Uterus (tissue), 2 donors: Measurements from ENCODE around the gene OSTC.

ENCODE experiments used
- POLR2A ChIP-seq, 2 donors: fragments of 450-650 bp; IDR thresholded peaks; one replicate each; pipeline ENCODE4 v1.6.1; 2016; ENCODE audit warnings: antibody characterized with exemption in 2 of 2, mild to moderate bottlenecking in 1 of 2, moderate library complexity in 1 of 2
- TF ChIP-seq, protein P1 (sequence below), 4 experiments: fragments of 200-600 bp in 2 of 4; fragments of 450-650 bp in 2 of 4; sonication (generic) in 2 of 4; IDR thresholded peaks; one replicate each; pipeline ENCODE4 v1.5.1; 2016 to 2019; ENCODE audit warnings: antibody characterized with exemption in 4 of 4, mild to moderate bottlenecking in 2 of 4, moderate library complexity in 1 of 4

DNA sequence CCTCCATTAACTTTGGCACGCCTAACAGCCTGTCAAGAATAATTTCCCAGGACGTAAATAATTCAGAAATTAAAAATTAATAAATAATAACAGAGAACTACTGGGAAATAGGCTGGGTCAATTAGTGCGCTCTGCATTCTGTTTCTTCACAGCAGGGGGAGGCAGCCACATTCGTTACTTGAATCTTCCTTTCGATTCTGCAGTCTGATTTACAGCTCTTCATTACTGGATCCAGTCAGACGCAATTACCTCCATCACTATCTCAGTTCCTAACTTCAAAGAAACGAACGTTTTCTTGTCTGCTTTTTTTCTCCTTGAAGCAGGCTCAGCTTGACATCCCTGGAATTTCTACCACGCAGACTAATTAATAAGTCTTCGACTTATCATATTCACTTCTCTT lies 39.0 kb upstream of the OSTC start:
- TF ChIP-seq POLR2A (IDR thresholded peaks at IDR 0.05), result no peak
- TF ChIP-seq, protein P1, sequence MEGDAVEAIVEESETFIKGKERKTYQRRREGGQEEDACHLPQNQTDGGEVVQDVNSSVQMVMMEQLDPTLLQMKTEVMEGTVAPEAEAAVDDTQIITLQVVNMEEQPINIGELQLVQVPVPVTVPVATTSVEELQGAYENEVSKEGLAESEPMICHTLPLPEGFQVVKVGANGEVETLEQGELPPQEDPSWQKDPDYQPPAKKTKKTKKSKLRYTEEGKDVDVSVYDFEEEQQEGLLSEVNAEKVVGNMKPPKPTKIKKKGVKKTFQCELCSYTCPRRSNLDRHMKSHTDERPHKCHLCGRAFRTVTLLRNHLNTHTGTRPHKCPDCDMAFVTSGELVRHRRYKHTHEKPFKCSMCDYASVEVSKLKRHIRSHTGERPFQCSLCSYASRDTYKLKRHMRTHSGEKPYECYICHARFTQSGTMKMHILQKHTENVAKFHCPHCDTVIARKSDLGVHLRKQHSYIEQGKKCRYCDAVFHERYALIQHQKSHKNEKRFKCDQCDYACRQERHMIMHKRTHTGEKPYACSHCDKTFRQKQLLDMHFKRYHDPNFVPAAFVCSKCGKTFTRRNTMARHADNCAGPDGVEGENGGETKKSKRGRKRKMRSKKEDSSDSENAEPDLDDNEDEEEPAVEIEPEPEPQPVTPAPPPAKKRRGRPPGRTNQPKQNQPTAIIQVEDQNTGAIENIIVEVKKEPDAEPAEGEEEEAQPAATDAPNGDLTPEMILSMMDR (IDR thresholded peaks at IDR 0.05), result peak in 1 of 4 experiments; percentile 26
